GM18873 (cell line): ENCODE data around the gene TNNT1.

Experiments used
- ATAC-seq: cut with Tn5 transposase; IDR thresholded peaks from one replicate; pipeline ENCODE4 v1.9.1; 2021; ENCODE audit warnings: mild to moderate bottlenecking, moderate library complexity, moderate number of reproducible peaks; ENCODE audit not compliant: unreplicated experiment, low FRiP score

The TNNT1 gene

DNA sequence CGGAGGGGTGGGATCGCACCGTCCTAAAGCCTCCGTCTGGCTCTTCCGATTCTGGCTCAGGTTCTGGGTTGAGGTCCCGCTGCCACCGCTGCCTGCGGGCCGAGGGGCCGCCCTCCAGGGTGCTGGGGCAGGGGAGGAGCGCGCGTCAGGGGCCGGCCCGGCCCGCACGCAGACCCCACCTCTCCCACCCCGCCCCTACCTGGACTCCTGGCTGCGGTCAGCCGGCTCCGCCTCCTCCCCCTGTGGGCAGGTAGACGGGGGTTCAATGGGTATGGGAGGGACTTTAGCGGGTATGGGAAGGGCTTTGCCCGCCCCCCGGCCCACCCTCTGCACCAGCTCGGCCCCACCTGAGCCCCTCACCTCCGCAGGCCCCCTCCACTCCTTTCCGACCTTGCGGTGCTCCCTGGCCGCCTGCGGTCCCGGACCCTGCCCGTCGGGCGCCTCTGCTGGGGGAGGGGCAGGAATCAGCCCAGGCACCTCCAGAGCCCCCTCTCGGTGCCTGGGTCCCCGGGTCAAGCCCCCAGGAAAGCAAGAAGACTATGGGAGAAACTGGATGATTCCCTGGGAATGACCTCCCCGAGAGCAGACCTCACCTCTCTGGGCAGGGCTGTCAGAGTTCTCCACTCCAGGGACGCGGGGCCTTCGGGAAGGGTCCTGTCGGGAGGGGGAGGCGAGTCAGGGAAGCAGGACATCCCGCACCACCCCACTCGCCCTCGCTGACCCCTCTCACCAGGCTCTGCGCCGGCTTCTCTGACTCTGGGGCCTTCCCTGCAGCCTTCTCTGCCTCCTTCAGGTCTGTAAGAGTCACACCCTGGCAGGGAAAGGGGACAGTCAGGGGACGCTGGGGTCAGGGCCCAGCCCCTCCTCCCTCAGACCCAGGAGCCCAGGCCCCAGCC is 56.3 kb downstream of the TNNT1 start:
- ATAC-seq = no peak

DNA sequence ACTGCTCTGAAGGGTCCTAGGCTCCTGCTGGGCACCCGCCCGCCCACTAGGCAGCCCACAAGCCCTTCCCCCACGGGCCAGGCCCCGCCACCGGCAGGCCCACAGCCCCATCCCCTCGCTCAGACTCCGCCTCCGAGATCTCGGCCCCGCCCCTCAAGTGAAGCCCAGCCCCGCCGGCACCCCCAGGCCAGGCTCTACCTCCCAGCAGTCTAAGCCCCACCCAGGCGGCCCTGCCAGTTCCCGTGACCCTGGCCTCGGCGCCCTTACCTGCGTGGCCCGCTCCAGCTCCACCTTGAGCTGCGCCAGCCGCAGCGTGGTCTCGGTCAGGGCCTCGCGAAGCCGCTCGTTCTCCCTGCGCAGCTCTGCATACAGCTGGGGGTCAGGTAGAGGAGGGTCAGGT is 57.1 kb downstream of the TNNT1 start:
- no peak for ATAC-seq

DNA sequence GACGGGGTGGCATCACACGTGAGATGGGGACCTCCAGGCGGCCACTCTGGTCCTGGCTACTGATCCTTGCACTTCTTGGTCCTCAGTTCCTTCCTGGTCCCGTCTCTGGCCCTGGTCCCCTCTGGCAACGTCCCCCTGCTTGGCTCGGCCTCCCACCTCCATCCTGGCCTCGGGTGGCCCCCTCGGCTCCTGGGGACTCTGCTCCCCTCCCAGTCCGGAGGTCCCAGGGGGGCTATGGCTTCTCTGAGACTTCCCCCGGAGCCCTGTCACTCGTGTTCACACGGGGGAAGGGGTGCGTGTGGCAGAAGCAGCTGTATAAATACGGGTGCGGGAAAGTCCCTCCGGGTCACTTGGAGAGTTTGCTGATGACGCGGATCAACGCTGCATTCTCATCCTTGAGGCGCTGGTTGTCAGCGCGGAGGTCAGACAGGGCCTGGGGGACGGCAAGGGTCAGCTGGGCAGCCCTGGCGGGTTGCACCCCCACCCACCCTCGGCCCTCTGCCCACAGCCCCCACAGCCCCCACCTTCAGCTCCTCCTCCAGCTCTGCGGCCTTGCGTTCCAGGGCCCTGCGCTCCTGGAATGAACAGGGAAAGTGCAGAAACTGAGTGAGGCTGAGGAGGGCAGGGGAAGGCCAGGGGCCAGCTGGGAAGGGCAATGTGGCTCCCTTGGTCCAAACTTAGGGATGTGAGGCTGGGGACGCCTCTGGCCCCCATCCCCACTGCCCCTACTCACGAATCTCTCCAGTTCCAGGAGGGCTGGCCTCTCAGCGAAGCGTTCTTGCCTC is 57.7 kb downstream of the TNNT1 start:
- ATAC-seq = no peak

GRCh38 chr19:55090564-55090963 is 58.4 kb downstream of the TNNT1 start:
- no peak for ATAC-seq

GRCh38 chr19:55089342-55089944 is 59.6 kb downstream of the TNNT1 start:
- no peak for ATAC-seq

DNA sequence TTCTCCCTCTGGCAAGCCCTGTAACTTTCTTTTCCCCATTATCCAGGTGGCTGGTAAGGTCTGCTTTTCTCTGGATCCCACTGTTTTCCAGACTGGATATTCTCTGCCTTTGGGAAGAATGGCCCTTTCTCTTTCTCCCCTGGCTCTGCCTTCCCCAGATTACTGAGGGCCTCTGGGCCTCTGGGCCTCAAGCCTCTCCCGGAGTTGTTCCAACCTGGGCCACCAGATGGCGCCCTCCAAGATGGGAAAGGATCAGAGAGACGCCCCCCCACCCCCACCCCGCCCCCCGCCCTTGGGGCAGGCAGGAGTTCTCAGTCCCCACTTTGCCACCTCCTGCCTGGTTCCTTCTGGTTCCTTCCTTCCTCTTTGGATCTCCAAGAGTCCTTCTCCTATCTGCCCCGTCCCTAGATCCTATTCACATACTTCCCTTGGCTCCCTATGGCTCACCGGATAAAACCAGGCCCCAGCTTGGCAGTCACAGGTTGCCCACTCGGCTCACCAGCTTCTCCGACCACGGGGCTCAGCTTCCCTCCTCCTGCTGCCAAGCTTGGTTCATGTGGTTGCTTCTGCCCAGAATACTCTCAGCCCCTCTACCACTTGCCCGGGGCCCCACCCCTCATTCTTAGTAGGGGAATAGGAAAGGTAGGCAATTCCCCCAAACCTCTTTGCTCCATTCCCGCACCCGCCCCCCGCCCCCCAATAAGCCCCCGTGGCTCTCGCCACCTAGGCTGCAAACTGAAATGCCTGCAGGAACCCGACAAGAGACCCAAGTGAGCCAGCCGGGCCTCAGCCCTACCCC is 60.3 kb downstream of the TNNT1 start:
- ATAC-seq = no peak

DNA sequence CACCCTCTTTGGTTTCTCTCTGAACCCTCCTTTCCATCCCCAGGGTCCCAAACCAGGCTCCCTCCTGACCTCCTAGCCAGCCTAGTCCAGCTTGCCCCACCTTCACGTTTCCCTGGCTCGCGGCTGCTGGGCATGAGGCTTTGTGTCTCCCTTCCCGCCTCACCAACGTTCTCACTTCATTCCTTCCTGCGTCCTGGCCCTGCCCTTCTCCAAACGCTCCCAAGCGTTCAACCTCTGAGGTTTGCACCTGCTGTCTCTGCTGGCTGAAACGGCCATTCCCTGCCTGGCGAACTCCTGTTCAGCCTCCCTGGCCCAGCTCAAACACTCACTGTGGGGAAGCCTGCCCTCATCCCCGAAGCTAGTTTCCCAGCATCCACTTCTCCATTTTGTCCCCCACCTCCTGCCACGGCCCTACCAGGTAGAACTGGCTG is 61.0 kb downstream of the TNNT1 start:
- ATAC-seq = no peak

DNA sequence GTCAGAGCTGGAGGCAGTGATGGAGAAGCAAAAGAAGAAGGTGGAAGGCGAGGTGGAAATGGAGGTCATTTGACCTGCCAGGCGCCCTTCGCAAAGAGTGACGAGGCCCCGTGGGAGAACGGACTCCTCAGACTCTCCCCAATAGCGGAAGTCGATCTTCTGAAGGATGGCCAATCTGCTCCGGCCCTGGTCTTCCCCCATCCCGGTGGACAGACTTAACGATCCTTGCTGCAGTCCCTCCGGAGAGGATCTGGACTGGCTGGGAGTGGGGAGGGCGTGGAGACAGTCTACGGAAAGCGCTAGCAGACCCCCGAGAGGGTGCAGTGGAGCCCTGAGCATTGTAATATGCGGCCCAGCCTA is 61.5 kb downstream of the TNNT1 start:
- no peak for ATAC-seq

DNA sequence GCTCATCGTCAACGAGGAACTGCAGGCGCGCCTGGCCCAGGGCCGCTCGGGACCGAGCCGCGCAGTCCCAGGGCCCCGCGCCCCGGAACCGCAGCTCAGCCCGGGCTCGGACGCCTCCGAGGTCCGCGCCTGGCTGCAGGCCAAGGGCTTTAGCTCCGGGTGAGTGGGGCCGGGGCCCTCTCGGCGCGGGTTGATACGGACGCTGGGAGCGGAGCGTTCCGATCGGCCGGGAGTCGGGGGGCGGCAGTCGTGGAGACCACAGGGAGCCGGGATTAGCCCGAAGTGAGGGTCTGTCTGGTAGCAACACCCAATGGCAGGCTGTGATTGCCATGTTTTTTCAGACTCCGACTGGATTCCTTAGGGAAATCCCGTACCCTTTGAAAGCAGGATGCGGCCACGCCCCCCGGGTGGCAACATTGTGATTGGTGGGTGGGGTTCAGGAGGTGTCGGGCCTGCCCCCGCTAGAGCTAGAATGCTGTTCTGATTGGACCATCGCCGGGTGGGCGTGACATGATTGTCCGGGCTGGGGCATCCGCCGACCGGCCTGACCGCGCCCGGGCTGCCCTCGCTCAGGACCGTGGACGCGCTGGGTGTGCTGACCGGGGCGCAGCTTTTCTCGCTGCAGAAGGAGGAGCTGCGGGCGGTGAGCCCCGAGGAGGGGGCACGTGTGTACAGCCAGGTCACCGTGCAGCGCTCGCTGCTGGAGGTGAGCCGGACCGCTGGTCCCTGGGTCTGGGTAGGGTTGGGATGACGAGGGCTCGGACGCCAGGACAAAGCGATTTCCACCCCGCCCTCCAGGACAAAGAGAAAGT is 62.1 kb downstream of the TNNT1 start:
- ATAC-seq = no peak

DNA sequence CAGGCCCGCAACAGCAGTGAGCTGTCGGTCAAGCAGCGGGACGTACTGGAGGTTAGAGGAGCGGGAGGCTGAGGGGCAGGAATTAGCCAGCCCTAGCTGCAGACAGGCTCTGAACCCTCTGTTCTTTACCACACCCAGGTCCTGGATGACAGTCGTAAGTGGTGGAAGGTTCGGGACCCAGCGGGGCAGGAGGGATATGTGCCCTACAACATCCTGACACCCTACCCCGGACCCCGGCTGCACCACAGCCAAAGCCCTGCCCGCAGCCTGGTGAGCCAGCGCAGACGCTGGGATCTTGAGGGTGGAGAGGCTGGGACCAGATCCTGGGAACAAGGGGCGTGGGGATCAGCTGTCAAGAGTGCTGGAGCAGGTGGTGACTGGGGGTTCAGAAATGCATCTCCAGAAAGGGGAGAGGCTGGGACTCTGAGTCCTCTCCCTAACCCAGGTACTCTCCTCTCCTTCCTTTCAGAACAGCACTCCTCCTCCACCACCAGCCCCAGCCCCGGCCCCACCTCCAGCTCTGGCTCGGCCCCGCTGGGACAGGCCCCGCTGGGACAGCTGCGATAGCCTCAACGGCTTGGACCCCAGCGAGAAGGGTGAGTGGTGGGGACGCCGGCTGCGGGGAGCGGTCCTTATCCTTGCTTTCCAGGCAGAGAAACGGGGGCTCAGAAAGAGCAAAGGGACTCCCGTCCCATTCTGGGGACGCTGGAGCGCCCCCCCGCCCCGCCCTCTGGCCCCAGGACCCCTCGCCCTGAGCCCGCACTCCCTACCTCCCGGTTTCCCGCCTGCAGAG is 62.9 kb downstream of the TNNT1 start:
- no peak for ATAC-seq

DNA sequence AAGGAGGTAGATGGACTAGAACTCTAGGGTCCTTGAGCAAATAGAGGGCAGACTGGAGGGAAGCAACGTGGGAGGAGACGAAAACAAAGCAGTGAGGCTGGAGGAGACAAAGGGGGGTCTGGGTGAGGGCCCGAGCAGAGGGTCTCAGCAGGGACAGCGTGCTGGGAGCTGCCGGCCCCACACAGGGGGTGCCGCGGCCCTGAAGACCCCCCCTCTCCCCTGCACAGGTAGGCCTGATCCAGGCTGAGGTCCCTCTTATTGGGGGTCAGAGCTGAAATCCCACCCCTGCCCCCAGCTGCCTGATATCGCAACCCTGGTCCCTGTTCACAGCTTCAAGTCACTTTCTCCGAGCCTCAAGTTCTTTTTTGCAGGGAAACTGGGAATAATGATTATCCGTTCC is 64.6 kb downstream of the TNNT1 start:
- ATAC-seq = no peak

DNA sequence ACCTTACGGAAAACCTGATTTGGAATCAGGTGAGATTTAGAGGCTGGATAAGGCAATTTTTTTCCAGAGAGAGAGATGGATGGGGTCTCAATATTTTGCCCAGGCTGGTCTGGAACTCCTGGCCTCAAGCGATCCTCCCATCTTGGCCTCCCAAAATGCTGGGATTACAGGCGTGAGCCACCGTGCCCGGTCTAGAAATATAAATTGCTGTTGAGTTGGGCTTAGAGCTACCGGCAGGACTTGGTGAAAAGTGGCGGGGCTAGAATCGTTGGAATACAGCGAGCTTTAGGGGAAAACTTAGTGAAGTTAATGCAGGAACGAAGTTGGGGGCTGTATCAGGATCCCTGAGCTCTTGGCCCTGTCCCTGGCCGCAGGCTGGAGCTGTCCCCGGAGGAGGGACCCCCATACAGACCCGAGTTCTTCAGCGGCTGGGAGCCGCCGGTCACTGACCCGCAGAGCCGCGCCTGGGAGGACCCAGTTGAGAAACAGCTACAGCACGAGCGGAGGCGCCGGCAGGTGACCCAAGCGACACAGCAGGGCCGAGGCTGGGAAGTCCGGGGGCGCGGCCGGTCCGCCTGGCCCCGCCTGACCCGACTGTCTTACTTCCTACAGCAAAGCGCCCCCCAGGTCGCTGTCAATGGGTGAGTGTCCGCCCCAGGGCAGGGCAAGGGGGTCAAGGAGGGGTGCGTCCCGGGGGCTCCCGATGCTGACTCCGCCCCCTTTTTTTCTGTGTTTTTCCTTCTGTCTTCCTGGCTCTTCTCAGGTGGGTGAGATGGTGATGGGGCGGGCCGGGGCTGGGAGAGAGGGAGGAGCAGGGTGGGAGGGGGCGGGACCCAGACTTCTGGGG is 65.8 kb downstream of the TNNT1 start:
- ATAC-seq = no peak
